Stimulated activated CD8-positive, alpha-beta memory T cell treated with anti-CD3 and anti-CD28 coated beads, Interleukin-4, amount 100 ng/mL, for 1 hour (primary cell): ENCODE data around the gene MAP4K5.
"Not testable (repeated sequence)": the region's sequence is repeated elsewhere in the genome, so short reads cannot be mapped to it uniquely, and the experiment has no call there.

Experiments
- DNase-seq, 2 donors: peaks; one replicate each; pipeline ENCODE4 v3.0.0-alpha.2; 2020; ENCODE audit warnings: low read depth in 2 of 2, low spot score in 1 of 2

Gene MAP4K5

DNA sequence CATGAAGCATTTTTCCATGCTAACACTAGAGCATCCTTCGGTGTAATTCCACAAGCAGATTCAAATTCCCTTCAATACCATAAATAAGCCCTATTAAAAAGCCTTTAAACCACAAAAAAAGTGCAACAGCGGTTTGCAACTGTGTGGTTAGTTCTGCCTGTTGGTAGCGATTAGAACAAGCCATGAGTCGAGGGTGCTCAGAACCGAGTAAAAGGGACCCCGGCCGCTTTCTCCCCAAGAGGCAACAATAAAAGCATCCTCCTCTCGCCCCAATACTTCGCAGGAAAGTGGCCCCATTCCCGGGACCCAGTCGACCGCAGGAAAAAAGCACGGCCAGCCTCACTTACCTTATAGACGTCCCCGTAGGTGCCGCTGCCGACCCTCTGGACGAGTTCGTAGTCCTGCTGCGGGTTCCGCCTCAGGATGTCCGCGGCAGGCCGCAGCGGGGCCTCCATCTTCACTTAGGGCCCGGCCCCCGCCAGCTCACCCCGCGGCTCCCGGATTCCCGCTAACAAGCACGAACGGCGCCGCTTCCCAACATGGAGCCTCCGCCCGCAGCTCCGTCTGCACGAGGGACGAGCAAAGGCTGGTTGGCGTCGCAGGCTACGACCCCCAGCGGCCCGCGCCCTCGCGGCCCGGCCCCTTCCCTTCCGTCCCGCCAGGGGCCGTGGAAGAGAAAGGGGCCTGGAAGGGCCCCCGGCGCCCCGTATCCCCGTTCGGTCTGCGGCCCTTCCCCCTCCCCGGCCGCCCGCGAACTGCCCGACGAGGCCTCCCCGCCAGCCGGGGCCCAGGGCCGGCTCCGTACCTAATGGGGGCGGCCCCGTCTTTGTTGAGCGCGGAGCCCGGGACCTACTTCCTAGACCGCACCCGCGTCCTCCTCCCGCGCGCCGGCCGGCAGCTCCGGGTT, 521 bp downstream of the MAP4K5 start:
- DNase-seq = no peak

DNA sequence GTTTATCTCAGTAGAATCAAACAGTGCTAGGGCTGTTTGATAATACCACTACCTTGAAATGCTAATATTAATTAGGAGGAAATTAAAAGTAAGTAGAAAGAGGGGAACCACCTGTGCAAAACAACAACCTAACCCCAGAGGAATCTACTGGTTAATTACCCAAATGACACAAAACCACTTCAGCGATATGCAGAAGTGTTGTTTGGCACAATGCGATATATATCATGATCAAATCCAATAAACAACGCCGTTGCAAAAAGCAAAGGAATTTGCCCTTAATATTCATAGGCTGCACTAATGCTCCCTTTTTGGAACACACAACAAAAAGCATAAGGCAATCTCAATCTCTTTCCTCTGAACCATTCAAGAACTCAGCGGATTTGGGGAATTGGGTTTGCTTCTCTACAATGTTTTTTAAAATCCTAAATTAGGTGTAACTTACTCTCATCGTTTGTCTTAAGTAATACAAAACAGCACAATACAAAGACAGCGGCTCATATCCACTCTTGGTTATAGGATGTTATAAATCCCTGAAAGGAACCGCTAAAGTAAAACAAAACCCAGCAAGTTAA, 1.5 kb downstream of the MAP4K5 start:
- DNase-seq = no peak

GRCh38 chr14:50530358-50530757, 2.0 kb downstream of the MAP4K5 start:
- DNase-seq = no peak

GRCh38 chr14:50529288-50530179, 2.8 kb downstream of the MAP4K5 start:
- DNase-seq = no peak

DNA sequence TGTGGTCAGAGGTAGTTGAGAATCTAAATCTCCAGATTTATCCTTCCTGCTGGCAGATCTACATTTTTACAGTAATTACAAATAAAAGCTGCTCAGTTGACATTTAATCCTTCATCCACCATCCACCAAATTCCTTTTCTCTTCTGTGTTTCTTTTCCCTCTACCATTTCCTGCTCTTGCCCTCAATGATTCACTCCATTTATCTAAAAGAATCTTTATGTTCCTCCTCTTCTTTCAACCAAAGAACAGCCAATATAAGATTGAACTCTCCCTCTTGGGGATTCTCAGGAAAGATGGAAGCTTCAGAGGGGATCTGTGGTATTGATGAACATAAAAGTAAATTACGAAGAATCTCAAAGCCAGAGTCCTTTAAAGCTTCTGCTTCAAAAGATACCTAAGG, 4.4 kb downstream of the MAP4K5 start:
- DNase-seq = no peak

DNA sequence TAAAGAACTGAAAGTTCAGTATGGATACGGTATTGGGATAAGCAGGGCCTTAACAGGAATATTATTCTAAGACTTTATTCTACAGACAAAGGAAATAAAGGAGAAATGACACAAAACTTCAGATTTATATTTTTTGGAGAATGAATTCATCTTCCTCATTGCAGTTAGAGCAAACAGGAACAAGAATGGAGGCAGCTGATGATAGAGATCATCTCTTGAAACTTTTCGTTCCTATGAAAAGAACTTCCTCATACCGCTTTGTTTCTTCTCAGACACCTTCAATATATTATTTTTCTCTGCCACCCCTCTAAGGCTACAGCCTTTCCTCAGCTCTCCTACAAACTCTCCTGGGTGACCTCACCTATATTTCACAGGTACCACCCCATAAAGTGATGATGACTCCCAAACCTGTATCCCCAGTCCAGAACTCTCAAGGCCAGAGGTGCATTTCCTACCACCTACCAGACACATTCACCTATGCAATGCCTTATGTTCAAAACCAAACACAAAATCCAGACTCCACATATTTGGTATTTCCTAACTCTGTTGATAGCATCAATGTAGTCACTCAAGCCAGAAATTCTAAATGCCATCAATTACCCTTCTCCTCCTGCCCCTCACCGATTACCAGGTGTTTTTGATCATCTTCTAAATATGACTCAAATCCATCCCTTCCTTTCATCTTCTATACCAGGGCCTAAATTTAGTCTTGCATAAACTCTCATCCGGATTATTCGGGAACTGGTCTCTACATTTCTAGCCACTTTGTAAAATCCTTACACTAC, 7.4 kb downstream of the MAP4K5 start:
- DNase-seq = no peak

DNA sequence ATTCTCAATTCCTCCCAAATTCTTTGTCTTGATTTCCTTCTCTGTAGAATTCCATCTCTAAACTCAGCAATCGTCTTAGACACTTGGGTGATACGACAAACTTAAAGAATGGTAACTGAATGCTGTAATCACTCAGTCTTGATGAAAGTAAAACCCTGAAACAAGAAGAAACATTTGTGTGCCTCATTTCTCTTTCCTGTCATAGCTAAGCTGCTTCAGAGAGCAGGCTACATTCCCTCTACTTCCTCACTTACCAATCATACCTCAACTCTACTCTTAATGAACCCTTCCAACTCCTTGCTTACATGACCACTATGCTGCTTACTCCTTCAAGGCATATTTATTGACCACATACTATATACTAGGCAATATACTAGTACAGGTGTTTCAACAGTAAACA, 8.3 kb downstream of the MAP4K5 start:
- no peak for DNase-seq

GRCh38 chr14:50523271-50524041, 8.9 kb downstream of the MAP4K5 start:
- no peak for DNase-seq

- no peak for DNase-seq
Observed at GRCh38 chr14:50521912-50522341, 10.4 kb downstream of the MAP4K5 start.

DNA sequence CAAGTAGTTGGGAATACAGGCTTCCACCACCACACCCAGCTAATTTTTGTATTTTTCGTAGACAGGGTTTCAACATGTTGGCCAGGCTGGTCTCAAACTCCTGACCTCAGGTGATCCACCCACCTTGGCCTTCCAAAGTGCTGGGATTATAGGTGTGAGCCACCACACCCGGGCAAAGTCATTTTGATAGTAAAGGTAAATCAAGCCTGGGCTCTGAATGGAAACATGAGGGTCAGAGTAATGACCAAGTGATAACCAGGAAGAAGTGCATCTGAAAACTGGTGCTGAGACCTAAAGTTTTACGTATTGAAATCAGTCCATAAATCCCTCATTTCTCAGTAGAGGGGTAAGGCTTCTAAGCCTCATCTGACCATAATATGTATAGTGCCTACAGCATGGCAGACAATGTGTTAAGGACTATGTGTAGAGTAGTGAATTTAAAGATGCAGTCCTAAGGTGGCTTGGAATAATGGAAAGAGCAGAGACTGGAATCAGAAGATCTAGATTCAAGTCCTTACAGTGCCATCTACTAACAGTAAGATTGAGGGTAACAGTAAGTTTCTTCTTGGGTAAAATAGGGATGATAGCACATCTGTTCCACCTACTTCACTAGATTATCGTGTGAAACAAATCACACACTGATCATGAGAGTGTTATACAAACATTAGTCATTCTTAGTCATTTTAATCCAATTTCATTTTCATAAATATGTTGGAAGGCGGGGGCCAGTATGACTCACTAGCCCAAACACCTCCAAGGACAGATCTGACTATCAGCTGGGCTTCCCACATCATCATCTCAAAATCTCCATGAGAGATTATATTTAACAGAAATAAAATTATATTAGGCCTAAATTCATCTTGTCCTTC, 11.2 kb downstream of the MAP4K5 start:
- DNase-seq = no peak

DNA sequence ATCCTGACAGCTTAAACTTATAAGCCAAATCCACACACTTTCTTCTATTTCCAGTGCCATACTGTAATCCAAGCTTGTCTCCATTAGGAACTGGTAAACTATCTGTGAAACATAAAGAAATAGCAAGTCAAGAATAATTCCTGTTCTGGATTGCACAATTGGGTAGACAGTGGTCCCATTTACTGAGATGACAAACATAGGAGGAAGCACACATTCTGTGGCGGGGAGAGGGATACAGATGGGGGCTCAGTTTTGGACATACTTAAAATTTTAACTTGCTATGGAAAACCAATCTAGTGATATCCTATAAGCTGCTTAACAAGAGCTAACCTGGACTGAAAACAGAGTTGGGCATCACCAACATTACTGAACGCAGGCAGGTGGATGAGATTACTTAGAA, 16.3 kb downstream of the MAP4K5 start:
- DNase-seq = no peak

DNA sequence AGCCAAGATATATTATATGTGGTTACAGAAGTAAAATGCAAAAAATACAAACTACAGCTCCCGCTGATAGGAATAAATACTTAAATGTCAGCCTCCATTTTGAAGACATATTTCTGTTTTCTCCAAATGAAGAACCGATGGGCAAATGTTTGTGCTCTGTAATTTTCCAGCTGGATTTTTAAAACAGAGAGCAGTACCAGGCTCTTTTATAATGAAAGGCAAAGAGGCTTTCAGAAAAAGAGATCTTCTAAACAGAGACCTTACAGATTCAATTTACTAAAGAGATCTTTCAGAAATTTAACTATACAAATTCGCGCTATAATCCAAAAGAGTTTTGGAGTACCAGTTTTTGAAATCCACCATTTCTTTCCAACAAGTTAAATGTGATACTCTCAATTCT, 19.9 kb downstream of the MAP4K5 start:
- DNase-seq = no peak

DNA sequence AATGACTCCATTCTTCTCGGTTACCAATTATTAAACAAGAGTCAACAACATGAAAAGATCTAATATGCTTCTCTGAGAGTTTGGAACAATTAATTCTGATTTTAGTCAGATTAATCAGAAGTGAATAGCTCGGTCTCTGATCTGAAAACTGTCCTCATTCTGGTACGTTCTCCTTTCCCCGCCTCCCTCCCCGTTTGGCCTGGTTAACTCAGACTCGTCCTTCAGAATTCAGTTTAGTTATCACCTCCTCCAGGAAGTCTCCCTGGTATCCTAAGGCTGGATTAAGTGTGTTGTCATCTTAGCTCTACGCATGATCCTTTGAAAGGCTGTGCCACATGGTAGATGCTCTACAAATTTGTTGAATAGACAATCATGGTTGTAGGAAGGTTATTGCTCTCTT, 22.2 kb downstream of the MAP4K5 start:
- no peak for DNase-seq

DNA sequence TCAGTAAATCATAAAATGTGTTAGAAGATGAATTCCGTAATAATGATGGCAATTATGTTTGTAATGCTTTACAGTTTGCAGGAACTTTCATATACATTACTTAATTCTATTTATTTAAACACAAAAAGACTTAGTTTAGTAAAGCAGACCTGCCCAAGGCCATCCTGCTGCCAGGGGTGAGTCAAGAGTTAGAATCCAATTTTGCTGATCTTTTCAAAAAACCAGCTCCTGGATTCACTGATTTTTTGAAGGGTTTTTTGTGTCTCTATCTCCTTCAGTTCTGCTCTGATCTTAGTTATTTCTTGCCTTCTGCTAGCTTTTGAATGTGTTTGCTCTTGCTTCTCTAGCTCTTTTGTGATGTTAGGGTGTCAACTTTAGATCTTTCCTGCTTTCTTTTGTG, 25.3 kb downstream of the MAP4K5 start:
- not testable (repeated sequence) for DNase-seq

DNA sequence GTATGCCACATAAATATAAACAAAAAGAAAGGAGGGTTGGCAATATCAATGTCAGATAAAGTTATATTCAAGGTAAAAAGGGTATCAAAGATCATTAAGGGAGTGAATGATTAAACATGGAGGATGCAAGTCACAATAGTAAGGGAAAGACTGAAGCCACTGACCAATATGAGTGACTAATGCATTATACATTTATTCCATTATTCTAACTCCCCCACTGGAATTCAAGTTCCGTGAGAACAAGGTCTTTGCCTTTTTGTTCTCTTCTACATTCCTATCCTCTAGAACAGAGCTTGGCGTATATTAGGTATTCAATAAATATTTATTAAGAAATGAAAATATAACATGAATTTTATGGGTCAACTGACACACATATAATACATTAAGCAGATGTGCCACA, 30.7 kb downstream of the MAP4K5 start:
- DNase-seq = no peak

- no peak for DNase-seq
Observed at GRCh38 chr14:50497351-50497750, 35.0 kb downstream of the MAP4K5 start.

GRCh38 chr14:50489851-50490250, 42.5 kb downstream of the MAP4K5 start:
- DNase-seq = no peak

- DNase-seq = no peak
Observed at GRCh38 chr14:50488521-50488920, 43.8 kb downstream of the MAP4K5 start.

DNA sequence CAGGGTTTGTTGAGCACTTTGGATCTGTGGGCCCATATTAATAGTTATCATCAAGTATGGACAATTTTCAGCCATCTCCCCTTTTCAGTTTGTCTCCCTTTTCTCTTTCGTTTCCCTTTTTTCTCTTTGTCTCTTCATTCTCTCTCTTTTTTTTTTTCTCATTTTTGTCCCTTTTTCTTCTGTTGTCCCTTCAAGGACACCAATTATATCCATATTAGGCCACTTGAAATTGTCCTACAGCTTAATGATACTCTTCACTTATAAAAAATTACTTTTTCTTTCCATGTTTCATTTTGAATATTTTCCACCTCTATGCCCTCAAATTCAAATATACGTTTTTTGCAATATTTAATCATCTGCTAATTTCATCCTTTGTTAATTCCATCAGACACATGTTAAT, 53.3 kb downstream of the MAP4K5 start:
- DNase-seq = no peak
